Calu3 (cell line): Measurements from ENCODE around the gene CYP2W1. TPM values are rescaled to one million over a fixed set of nuclear protein-coding genes. Genes with fewer than 3 reads are reported as not detected.
"Not testable (repeated sequence)": the region's sequence is repeated elsewhere in the genome, so short reads cannot be mapped to it uniquely, and the experiment has no call there.

Source experiments
- BruUV-seq: library from RNA; stranded (reverse); fragments of 400-500 nt; replicated peaks from 2 replicates; lab custom pipeline; 2021; lab: Mats Ljungman, UMichigan
- CTCF ChIA-PET: fragments of 300-600 bp; sonication (Branson Sonifier 250); formaldehyde crosslinking; loops from one replicate; lab custom pipeline; 2022; ENCODE audit warnings: antibody characterized with exemption; lab: Charles Lee
- DNase-seq: peaks from one replicate; pipeline ENCODE4 v3.0.0; 2022
- H3K27ac Mint-ChIP-seq: one replicate; pipeline ENCODE4 v1.8.0; 2022; ENCODE audit warnings: mixed read lengths; ENCODE audit not compliant: unreplicated experiment
- H3K27me3 Mint-ChIP-seq: one replicate; pipeline ENCODE4 v1.8.0; 2022; ENCODE audit warnings: mixed read lengths; ENCODE audit not compliant: unreplicated experiment
- H3K36me3 Mint-ChIP-seq: one replicate; pipeline ENCODE4 v1.8.0; 2022; ENCODE audit warnings: mild to moderate bottlenecking, moderate library complexity, mixed read lengths; ENCODE audit not compliant: insufficient read depth, unreplicated experiment
- H3K4me1 Mint-ChIP-seq: one replicate; pipeline ENCODE4 v1.8.0; 2022; ENCODE audit warnings: mild to moderate bottlenecking, low read depth, mixed read lengths; ENCODE audit not compliant: unreplicated experiment
- H3K4me3 Mint-ChIP-seq: one replicate; pipeline ENCODE4 v1.8.0; 2022; ENCODE audit warnings: mild to moderate bottlenecking, low read depth, moderate library complexity, mixed read lengths; ENCODE audit not compliant: unreplicated experiment
- H3K9me3 Mint-ChIP-seq: one replicate; pipeline ENCODE4 v1.8.0; 2022; ENCODE audit warnings: low read depth, mixed read lengths; ENCODE audit not compliant: unreplicated experiment
- CTCF ChIP-seq: fragments of 200-600 bp; IDR thresholded peaks from one replicate; pipeline ENCODE4 v1.8.0; 2022; ENCODE audit warnings: antibody characterized with exemption; ENCODE audit not compliant: unreplicated experiment
- intact Hi-C: fragments of 100-400 bp; cut with micrococcal nuclease; formaldehyde crosslinking; loops from one replicate; pipeline ENCODE4 v1.10.0; 2022; ENCODE audit not compliant: unreplicated experiment
- total RNA-seq: library from RNA; stranded (reverse); gene quantifications from 2 replicates; pipeline ENCODE4 v1.2.3, GENCODE V29; 2022

CYP2W1 gene
- total RNA-seq, 1 experiment from 2014 or later: 0.71 TPM

GRCh38 chr7:939843-940242, 43.1 kb upstream of the CYP2W1 start:
- DNase-seq: no peak
- Mint-ChIP-seq H3K27me3 (no peaks in the 10 kb centered on the region), H3K4me1 (peaks cover 49% of the 10 kb centered on the region), H3K4me3 (no peak overlapping the region), H3K9me3 (peaks cover 14% of the 10 kb centered on the region), H3K36me3 (peaks cover 70% of the 10 kb centered on the region), H3K27ac (peak overlapping the region; percentile 56)
- intact Hi-C loops: no loop called here
- no peak for TF ChIP-seq CTCF
- CTCF ChIA-PET: interaction anchor here (0.7 to 1.0 kb wide), 2 partner anchors 12 to 18 kb away, joined by 4 to 8 read pairs; no protein-coding TSS in a partner anchor
- BruUV-seq: no TSS peak

- peaks cover 14% of the 10 kb centered on the region for H3K9me3 Mint-ChIP-seq
- intact Hi-C loops: no loop called here
- H3K36me3 Mint-ChIP-seq: peaks cover 70% of the 10 kb centered on the region
- H3K4me3 Mint-ChIP-seq: no peak overlapping the region
- H3K27me3 Mint-ChIP-seq: no peaks in the 10 kb centered on the region
- BruUV-seq: no TSS peak
- no peak for TF ChIP-seq CTCF
- DNase-seq: no peak
- peaks cover 56% of the 10 kb centered on the region for H3K4me1 Mint-ChIP-seq
- peak overlapping the region; percentile 56 for H3K27ac Mint-ChIP-seq
- CTCF ChIA-PET: interaction anchor here (1.0 kb wide), 1 partner anchor 12 kb away, joined by 8 read pairs; no protein-coding TSS in a partner anchor
Observed at GRCh38 chr7:940599-941408, 42.2 kb upstream of the CYP2W1 start.

- peaks cover 60% of the 10 kb centered on the region for H3K4me1 Mint-ChIP-seq
- BruUV-seq: not testable (repeated sequence)
Observed at GRCh38 chr7:943793-944192, 39.2 kb upstream of the CYP2W1 start.

GRCh38 chr7:944744-945143, 38.2 kb upstream of the CYP2W1 start:
- peaks cover 14% of the 10 kb centered on the region for H3K9me3 Mint-ChIP-seq
- no peaks in the 10 kb centered on the region for H3K27me3 Mint-ChIP-seq
- peaks cover 75% of the 10 kb centered on the region for H3K36me3 Mint-ChIP-seq
- no peak for DNase-seq
- TF ChIP-seq CTCF: no peak
- H3K4me1 Mint-ChIP-seq: peaks cover 68% of the 10 kb centered on the region
- H3K27ac Mint-ChIP-seq: peak overlapping the region; percentile 97
- intact Hi-C loops: loop anchor here (2.0 to 5.0 kb wide), 2 partner anchors 16 to 32 kb away; no protein-coding TSS in a partner anchor
- CTCF ChIA-PET: interaction anchor here (1.6 to 1.9 kb wide), 2 partner anchors 19 to 31 kb away, joined by 10 read pairs; no protein-coding TSS in a partner anchor
- BruUV-seq: no TSS peak
- peak overlapping the region; percentile 65 for H3K4me3 Mint-ChIP-seq

More at GRCh38 chr7:943793-944192, 39.2 kb upstream of the CYP2W1 start:
- not testable (repeated sequence) for DNase-seq, H3K27ac Mint-ChIP-seq, H3K27me3 Mint-ChIP-seq, H3K4me3 Mint-ChIP-seq
- CTCF ChIA-PET: interaction anchor here (0.8 kb wide), 1 partner anchor 741 kb away, joined by 6 read pairs; no protein-coding TSS in a partner anchor
- Mint-ChIP-seq H3K9me3 (peaks cover 14% of the 10 kb centered on the region), H3K36me3 (peaks cover 71% of the 10 kb centered on the region)
- intact Hi-C loops: loop anchor here (2.0 kb wide), 1 partner anchor 15 kb away; no protein-coding TSS in a partner anchor
